HL-60 (cell line): ENCODE data around the gene PLXDC2.

ENCODE experiments used
- DNase-seq, 2 experiments: peaks; one replicate each; pipeline ENCODE4 v3.0.0-alpha.2; 2010 to 2020; ENCODE audit warnings: low read depth in 1 of 2, low spot score in 1 of 2
- H3K27ac ChIP-seq: fragments of 250-450 bp; sonication (Bioruptor Pico); replicated peaks from 2 replicates; pipeline ENCODE4 v1.5.1; 2020; ENCODE audit warnings: mild to moderate bottlenecking, moderate library complexity
- H3K27me3 ChIP-seq: fragments of 250-450 bp; sonication (Bioruptor Pico); 2 replicates; pipeline ENCODE4 v1.5.1; 2021; ENCODE audit warnings: mild to moderate bottlenecking, moderate library complexity; ENCODE audit not compliant: insufficient read depth, poor library complexity, severe bottlenecking
- H3K4me3 ChIP-seq: replicated peaks from 2 replicates; pipeline ENCODE4 v1.5.1; 2011; ENCODE audit warnings: mild to moderate bottlenecking, control low read depth, low read length; ENCODE audit not compliant: insufficient read depth
- CTCF ChIP-seq: IDR thresholded peaks from one replicate; pipeline ENCODE4 v1.5.1; 2011; ENCODE audit warnings: low read length, control low read depth, inconsistent platforms; ENCODE audit not compliant: insufficient read depth
- GABPA ChIP-seq: IDR thresholded peaks from 2 replicates; pipeline ENCODE4 v1.6.1; 2012; ENCODE audit warnings: low read depth
- POLR2AphosphoS5 ChIP-seq: IDR thresholded peaks from 2 replicates; pipeline ENCODE4 v1.6.1; 2012; ENCODE audit warnings: low read depth
- REST ChIP-seq: IDR thresholded peaks from 2 replicates; pipeline ENCODE4 v1.6.1; 2012; ENCODE audit warnings: low read depth; ENCODE audit not compliant: insufficient replicate concordance
- SPI1 ChIP-seq: IDR thresholded peaks from 2 replicates; pipeline ENCODE4 v1.6.1; 2012; ENCODE audit warnings: low read depth, mild to moderate bottlenecking, borderline replicate concordance

The PLXDC2 gene

DNA sequence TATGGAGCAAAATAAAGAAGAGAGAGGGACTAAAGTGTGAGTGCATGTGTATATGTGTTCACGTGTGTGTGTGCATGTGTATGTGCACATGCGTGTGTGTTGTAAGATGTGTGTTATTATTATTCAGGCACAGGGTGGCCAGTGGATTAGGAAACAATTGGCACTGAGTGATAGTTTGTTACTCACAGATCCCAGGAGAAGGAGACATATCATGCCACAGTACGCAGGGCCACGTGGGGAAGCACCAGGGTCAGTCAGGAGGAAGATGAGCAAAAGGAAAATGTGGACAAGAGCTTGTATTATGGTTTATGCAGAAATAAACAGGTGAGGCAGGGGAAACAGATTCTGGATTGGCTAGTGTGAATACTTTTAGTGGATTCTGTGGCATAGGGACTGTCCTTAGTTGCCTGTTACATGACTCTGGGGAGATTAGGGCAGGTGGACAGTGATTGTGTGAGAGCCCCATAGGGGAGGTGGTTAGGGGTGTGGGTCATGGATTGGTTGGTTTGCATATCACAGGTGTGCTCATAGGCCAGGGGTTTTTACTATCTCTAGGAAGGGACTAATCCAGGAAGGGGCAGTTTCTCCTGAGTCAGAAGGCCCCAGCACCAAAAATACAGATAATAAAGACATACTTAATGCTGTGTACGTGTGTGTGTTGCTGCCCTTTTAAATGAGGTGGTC, 90.0 kb downstream of the PLXDC2 start:
- Histone ChIP-seq H3K4me3 (no peak overlapping the region), H3K27me3 (no peaks in the 10 kb centered on the region), H3K27ac (no peak overlapping the region)
- no peak for DNase-seq
- TF ChIP-seq CTCF (no peak), POLR2AphosphoS5 (no peak), SPI1 (no peak), GABPA (no peak), REST (no peak)

DNA sequence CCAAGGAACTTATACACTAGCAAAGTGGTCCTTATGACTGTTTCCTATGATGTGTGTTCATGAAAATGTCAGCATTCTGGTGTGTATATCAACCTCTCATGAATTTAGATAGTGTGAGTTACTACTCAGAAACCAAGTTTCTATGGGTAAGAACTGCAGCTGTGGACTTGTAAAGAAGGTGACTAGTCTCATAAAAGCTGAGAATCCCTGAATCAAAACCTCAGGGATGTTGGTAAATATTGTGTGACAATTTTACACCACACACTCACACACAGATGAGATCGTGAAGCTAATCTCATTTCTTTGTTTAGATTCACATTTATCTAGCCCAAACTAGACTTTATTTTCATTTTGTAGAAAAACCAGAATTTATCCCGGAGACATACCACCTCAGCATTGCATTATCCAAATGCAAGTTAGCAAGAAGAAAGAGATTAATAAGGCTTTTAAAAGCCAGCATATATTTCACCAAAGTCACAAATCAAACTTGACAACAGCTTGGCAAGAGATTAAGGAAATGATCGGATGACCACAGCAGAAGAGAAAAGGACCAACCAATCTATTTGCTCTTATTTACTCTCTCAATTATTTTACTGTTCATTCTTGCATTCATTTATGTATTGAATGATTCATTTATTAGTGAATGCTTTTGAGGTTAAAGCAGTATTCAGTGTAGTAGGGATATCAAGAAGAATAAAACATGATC, 92.9 kb downstream of the PLXDC2 start:
- Histone ChIP-seq H3K27me3 (no peaks in the 10 kb centered on the region), H3K4me3 (no peak overlapping the region), H3K27ac (no peak overlapping the region)
- DNase-seq, result no peak
- no peak for TF ChIP-seq POLR2AphosphoS5
- no peak for TF ChIP-seq GABPA
- TF ChIP-seq SPI1, result no peak

DNA sequence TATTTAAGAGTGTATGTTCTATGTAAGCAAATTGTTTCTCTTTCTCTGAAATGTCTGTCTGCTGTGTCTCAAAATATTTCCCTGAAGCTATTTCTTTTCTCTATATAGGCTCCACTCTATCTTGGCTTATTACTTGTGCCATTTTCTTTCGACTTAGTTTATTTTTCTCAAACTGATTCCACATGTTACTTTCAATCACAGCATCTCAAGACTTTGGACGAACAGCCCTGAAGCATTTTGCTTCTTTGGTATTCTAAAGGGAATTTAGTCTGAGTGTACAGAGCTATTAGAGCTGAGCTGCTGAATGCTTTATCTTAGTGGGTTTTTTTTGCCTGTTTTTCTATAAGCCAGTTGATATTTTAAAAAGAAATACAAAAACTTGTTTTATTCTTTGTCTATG, 95.7 kb downstream of the PLXDC2 start:
- no peaks in the 10 kb centered on the region for H3K27me3 ChIP-seq
- H3K4me3 ChIP-seq, result no peak overlapping the region
- H3K27ac ChIP-seq, result no peak overlapping the region
- TF ChIP-seq CTCF, result no peak
- no peak for TF ChIP-seq POLR2AphosphoS5
- no peak for TF ChIP-seq GABPA
- no peak for TF ChIP-seq REST
- no peak for DNase-seq

GRCh38 chr10:19913987-19914386, 97.8 kb downstream of the PLXDC2 start:
- no peak for TF ChIP-seq REST
- TF ChIP-seq GABPA, result no peak
- no peak for TF ChIP-seq POLR2AphosphoS5
- no peak for TF ChIP-seq CTCF
- no peak for TF ChIP-seq SPI1
- DNase-seq, result no peak

More at GRCh38 chr10:19913987-19914386, 97.8 kb downstream of the PLXDC2 start:
- no peaks in the 10 kb centered on the region for H3K27me3 ChIP-seq
- H3K4me3 ChIP-seq, result no peak overlapping the region
- no peak overlapping the region for H3K27ac ChIP-seq
